Body of pancreas (tissue), 4 donors: Measurements from ENCODE around the gene UBP1. TPM values are rescaled to one million over a fixed set of nuclear protein-coding genes. Genes with fewer than 3 reads are reported as not detected.

Source experiments
- ATAC-seq: fragments of 150-250 bp; one replicate; pipeline ENCODE4 v1.9.1; 2016
- DNase-seq, 4 donors: peaks; one replicate each; pipeline ENCODE4 v3.0.0-alpha.2; 2019
- H3K27ac ChIP-seq, 4 donors: fragments of 200-600 bp; sonication (generic); 1 replicate in 3 of 4; 2 replicates in 1 of 4; pipeline versions ENCODE4 v1.5.1 to v1.6.1; 2016 to 2019; ENCODE audit warnings: mild to moderate bottlenecking in 1 of 4, mixed read lengths in 1 of 4, moderate library complexity in 1 of 4
- H3K27me3 ChIP-seq, 2 donors: fragments of 200-600 bp; sonication (generic); one replicate each; pipeline ENCODE4 v1.6.0; 2016; ENCODE audit warnings: mild to moderate bottlenecking in 1 of 2
- H3K36me3 ChIP-seq, 2 donors: fragments of 200-600 bp; sonication (generic); replicated peaks in 1 of 2; 2 replicates each; pipeline ENCODE4 v1.5.1; 2016; ENCODE audit warnings: low read depth in 2 of 2; ENCODE audit not compliant: insufficient read depth in 1 of 2
- H3K4me1 ChIP-seq: fragments of 200-600 bp; sonication (generic); one replicate; pipeline ENCODE4 v1.6.0; 2016
- H3K4me3 ChIP-seq, 2 donors: fragments of 200-600 bp; sonication (generic); 1 replicate in 1 of 2; 2 replicates in 1 of 2; pipeline ENCODE4 v1.5.1; 2016 to 2019
- H3K9me3 ChIP-seq, 3 donors: fragments of 200-600 bp; sonication (generic); 1 replicate in 2 of 3; 2 replicates in 1 of 3; pipeline ENCODE4 v1.5.1; 2016
- CTCF ChIP-seq, 7 experiments: fragments of 450-650 bp in 4 of 7; fragments of 200-600 bp in 3 of 7; sonication (generic) in 3 of 7; IDR thresholded peaks; one replicate each; pipeline ENCODE4 v1.5.1; 2016 to 2019; ENCODE audit warnings: antibody characterized with exemption in 7 of 7
- POLR2A ChIP-seq, 3 donors: fragments of 450-650 bp; IDR thresholded peaks; one replicate each; pipeline ENCODE4 v1.6.1; 2016; ENCODE audit warnings: antibody characterized with exemption in 3 of 3, mild to moderate bottlenecking in 2 of 3
- WGBS, 2 donors: methylation state at CpG; one replicate each; pipeline ENCODE4 v1.1.5; 2017; 5-methylcytosine and 5-hydroxymethylcytosine counted together
- intact Hi-C: fragments of 100-400 bp; cut with DNase I; formaldehyde crosslinking; loops from one replicate; pipeline ENCODE4 v1.15.1; 2023
- total RNA-seq, 2 donors: library from RNA; depleted of rRNA; stranded (reverse); fragments of >200 nt; gene quantifications; one replicate each; pipeline ENCODE4 v1.1.0, GENCODE V29; 2016

Gene UBP1
- total RNA-seq, 2 donors from 2014 or later, result 41.5 to 121 TPM

DNA sequence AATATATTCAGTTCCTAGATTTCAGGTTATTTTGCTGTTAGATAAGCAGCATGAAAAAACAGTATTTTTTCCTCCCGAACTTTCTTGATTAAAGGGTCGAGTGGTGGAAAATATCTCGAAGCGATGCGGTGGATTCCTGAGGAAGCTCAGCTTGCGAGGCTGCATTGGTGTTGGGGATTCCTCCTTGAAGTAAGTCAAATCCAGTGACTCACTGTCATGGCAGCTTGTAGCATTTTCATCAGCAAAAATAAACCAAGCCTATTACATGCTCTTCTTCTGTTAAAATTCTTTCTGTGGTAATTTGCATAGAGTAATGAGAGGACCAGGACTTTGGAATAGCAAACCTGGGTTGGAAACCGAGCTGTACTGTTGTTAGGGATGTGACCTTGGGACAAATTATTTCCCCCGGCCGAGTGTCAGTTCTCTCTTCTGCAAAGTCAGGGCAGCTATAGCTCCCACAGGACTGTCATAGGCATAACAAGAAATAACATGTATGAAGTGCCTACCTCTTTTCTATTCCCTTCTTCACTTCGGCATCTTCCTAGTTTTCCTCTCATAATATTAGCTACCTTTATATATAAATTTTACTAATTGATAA is 75.6 kb downstream of the UBP1 start:
- intact Hi-C loops, result loop anchor here (5.0 kb wide), 1 partner anchor 232 kb away; no protein-coding TSS in a partner anchor
- TF ChIP-seq POLR2A (IDR thresholded peaks at IDR 0.05), result no peak
- TF ChIP-seq CTCF (IDR thresholded peaks at IDR 0.05), result no peak

GRCh38 chr3:33364060-33364459 is 76.1 kb downstream of the UBP1 start:
- Histone ChIP-seq H3K27me3 (no peaks in the 10 kb centered on the region), H3K4me3 (no peak overlapping the region), H3K27ac (no peak overlapping the region), H3K9me3 (no peaks in the 10 kb centered on the region), H3K36me3 (no peaks in the 10 kb centered on the region), H3K4me1 (peaks cover 5% of the 10 kb centered on the region)
- TF ChIP-seq POLR2A (IDR thresholded peaks at IDR 0.05), result no peak
- no peak for TF ChIP-seq CTCF (IDR thresholded peaks at IDR 0.05)
- ATAC-seq (no peak), DNase-seq (no peak)
- intact Hi-C loops, result no loop called here

More for the DNA sequence above, 75.6 kb downstream of the UBP1 start:
- 80 to 82% methylated on average over 10 of the region's 10 CpGs for WGBS, 2 donors
- no peak for ATAC-seq
- Histone ChIP-seq H3K27ac (no peak overlapping the region), H3K27me3 (no peaks in the 10 kb centered on the region), H3K4me3 (no peak overlapping the region), H3K4me1 (peaks cover 5% of the 10 kb centered on the region), H3K9me3 (no peaks in the 10 kb centered on the region), H3K36me3 (no peaks in the 10 kb centered on the region)
- no peak for DNase-seq

DNA sequence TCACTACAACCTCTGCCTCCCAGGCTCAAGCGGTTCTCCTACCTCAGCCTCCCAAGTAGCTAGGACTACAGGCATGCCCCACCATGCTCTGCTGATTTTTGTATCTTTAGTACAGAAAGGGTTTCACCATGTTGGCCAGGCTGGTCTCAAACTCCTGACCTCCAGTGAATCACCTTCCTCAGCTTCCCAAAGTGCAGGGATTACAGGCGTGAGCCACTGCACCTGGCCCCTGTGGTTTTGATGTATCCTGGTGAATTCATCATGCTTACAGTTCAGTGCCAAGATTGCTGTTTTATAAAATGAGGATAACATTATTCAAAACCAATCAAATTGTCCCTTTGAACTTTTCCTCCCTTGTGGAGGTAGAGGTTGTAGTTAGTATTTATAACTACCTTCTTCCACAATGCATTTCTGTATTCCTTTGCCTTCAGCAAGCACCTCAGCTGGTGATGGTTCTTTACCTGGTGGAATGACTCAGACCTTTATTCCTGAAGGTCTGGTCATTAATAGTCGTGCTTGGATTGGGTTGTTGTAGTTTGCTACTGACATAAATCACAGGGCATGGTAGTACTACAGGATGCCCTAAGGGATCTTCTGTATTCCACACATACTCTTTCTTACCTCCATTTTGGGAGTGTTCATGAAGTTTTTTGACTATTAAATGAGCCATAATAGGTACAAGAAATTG is 76.9 kb downstream of the UBP1 start:
- peaks cover 5% of the 10 kb centered on the region for H3K4me1 ChIP-seq
- no peak overlapping the region for H3K4me3 ChIP-seq
- ATAC-seq, result no peak
- H3K27ac ChIP-seq, result no peak overlapping the region
- no peak for TF ChIP-seq CTCF (IDR thresholded peaks at IDR 0.05)
- TF ChIP-seq POLR2A (IDR thresholded peaks at IDR 0.05), result no peak
- intact Hi-C loops, result no loop called here
- H3K9me3 ChIP-seq, result no peaks in the 10 kb centered on the region
- H3K27me3 ChIP-seq, result no peaks in the 10 kb centered on the region
- no peaks in the 10 kb centered on the region for H3K36me3 ChIP-seq
- no peak for DNase-seq
- WGBS, 2 donors, result 68 to 75% methylated on average over 3 of the region's 3 CpGs

GRCh38 chr3:33360136-33360825 is 79.9 kb downstream of the UBP1 start:
- no peak overlapping the region for H3K4me3 ChIP-seq
- H3K36me3 ChIP-seq, result no peaks in the 10 kb centered on the region
- DNase-seq, result no peak
- intact Hi-C loops, result no loop called here
- H3K9me3 ChIP-seq, result no peaks in the 10 kb centered on the region
- ATAC-seq, result no peak
- H3K4me1 ChIP-seq, result peaks cover 10% of the 10 kb centered on the region
- TF ChIP-seq CTCF (IDR thresholded peaks at IDR 0.05), result no peak
- TF ChIP-seq POLR2A (IDR thresholded peaks at IDR 0.05), result no peak
- no peak overlapping the region for H3K27ac ChIP-seq
- no peaks in the 10 kb centered on the region for H3K27me3 ChIP-seq
- 48 to 63% methylated on average over 1 of the region's 1 CpG for WGBS, 2 donors
